GM12891 (cell line): ENCODE data around the gene ATG10.

ENCODE experiments used
- POLR2A ChIP-seq: IDR thresholded peaks from 2 replicates; pipeline ENCODE4 v1.6.1; 2011; ENCODE audit warnings: low read depth, low read length, control low read depth
- POLR2AphosphoS5 ChIP-seq: IDR thresholded peaks from 2 replicates; pipeline ENCODE4 v1.6.1; 2011; ENCODE audit warnings: low read depth, low read length, control low read depth
- POU2F2 ChIP-seq: IDR thresholded peaks from 2 replicates; pipeline ENCODE4 v1.6.1; 2011; ENCODE audit warnings: low read depth, mild to moderate bottlenecking, control low read depth, low read length, moderate library complexity
- SPI1 ChIP-seq: IDR thresholded peaks from 2 replicates; pipeline ENCODE4 v1.6.1; 2011; ENCODE audit warnings: low read depth, low read length, control low read depth
- TAF1 ChIP-seq: IDR thresholded peaks from 2 replicates; pipeline ENCODE4 v1.6.1; 2011; ENCODE audit warnings: low read depth, low read length, control low read depth

DNA sequence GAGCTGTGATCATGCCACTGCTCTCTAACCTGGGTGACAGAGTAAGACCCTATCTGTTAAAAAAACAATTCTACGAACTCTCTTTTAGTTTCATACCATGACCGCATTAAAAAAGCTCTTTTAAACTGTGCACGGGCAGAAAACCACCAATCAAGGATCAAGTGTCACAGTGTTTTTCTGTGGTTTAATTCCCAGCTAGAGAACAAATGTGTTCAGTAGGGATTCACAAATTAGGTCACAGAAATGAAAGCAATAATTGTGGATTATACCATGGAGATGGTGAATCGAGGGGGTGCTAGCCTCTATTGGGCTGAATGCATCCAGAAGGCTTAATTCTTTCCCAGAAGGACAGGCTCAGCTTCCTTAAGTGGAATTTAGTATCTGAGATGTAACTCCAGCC lies 79.1 kb downstream of the ATG10 start:
- no peak for TF ChIP-seq POLR2AphosphoS5
- TF ChIP-seq POLR2A = no peak
- TF ChIP-seq TAF1 = no peak
- no peak for TF ChIP-seq SPI1
- no peak for TF ChIP-seq POU2F2
